Measurements from ENCODE around the gene GLYATL1. TPM values are rescaled to one million over a fixed set of nuclear protein-coding genes. Genes with fewer than 3 reads are reported as not detected.
A peak's percentile ranks its signal among the peaks of the same experiment; 100 is the strongest.

GLYATL1 gene
- polyA plus RNA-seq, 2 of the 4 experiments (the other 2 are of a cell fraction): 0.10 TPM; not detected in 1

GRCh38 chr11:58924230-58924629, 15.1 kb upstream of the GLYATL1 start:
- TF ChIP-seq BCL3 (IDR thresholded peaks at IDR 0.05): no peak
- TF ChIP-seq BHLHE40 (IDR thresholded peaks at IDR 0.05; ENCODE audit: low read depth, low read length): no peak
- TF ChIP-seq TP53 (CRISPR knock-in tag; IDR thresholded peaks at IDR 0.05): no peak
- no peak for TF ChIP-seq MAFK (IDR thresholded peaks at IDR 0.05; ENCODE audit: partially characterized antibody)
- TF ChIP-seq ZSCAN20 (CRISPR knock-in tag; IDR thresholded peaks at IDR 0.05): no peak
- TF ChIP-seq, protein P1, sequence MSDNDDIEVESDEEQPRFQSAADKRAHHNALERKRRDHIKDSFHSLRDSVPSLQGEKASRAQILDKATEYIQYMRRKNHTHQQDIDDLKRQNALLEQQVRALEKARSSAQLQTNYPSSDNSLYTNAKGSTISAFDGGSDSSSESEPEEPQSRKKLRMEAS (IDR thresholded peaks at IDR 0.05): no peak
- no peak for TF ChIP-seq HOXB5 (CRISPR knock-in tag; IDR thresholded peaks at IDR 0.05)
- no peak for TF ChIP-seq EHF (CRISPR knock-in tag; IDR thresholded peaks at IDR 0.05)
- no peak for TF ChIP-seq RCOR1 (IDR thresholded peaks at IDR 0.05; ENCODE audit: low read depth, low read length)
- TF ChIP-seq ESRRA (IDR thresholded peaks at IDR 0.05; ENCODE audit: borderline replicate concordance, low read length): no peak
- TF ChIP-seq NPAS2 (CRISPR knock-in tag; IDR thresholded peaks at IDR 0.05; ENCODE audit: borderline replicate concordance): no peak
- TF ChIP-seq HMGXB4 (CRISPR knock-in tag; IDR thresholded peaks at IDR 0.05; ENCODE audit: borderline replicate concordance): no peak
- no peak for TF ChIP-seq KDM5A (IDR thresholded peaks at IDR 0.05)
- TF ChIP-seq NFE2L2 (conservative IDR thresholded peaks at IDR 0.05; ENCODE audit: low read length): no peak
- H3K4me2 ChIP-seq: no peak overlapping the region
- no peak overlapping the region for H3K27ac ChIP-seq
- FAIRE-seq (no peak), ATAC-seq (no peak), DNase-seq (ENCODE audit: low read depth in 1 of 2, low spot score in 1 of 2) (no peak)
- H3K4me3 ChIP-seq: no peak overlapping the region
- H3K4me1 ChIP-seq: peaks cover 9% of the 10 kb centered on the region; the same call in 1 of the 3 replicates
- ChIA-PET CTCF (no interaction called here), POLR2A (no interaction called here)
- whole genome bisulfite sequencing (ENCODE audit: missing lambda C conversion rate): 43% methylated on average over 4 of the region's 4 CpGs
- no peaks in the 10 kb centered on the region for H3K9me3 ChIP-seq

GRCh38 chr11:58926251-58926650, 13.0 kb upstream of the GLYATL1 start:
- DNase-seq (ENCODE audit: low read depth in 1 of 2, low spot score in 1 of 2) (no peak), ATAC-seq (no peak), FAIRE-seq (no peak)
- POLR2A ChIA-PET: no interaction called here
- Histone ChIP-seq H3K4me3 (no peak overlapping the region), H3K27ac (no peak overlapping the region), H3K4me2 (0 out of 3 replicates have a peak overlapping the region, but pooled peaks have one; percentile 19), H3K4me1 (peaks cover 9% of the 10 kb centered on the region; the same call in 1 of the 3 replicates), H3K9me3 (no peaks in the 10 kb centered on the region)
- CTCF ChIA-PET: interaction anchor here (0.9 to 1.4 kb wide), 2 partner anchors 19 to 737 kb away, joined by 3 read pairs; partner anchors contain the start of gene OR9Q2
- TF ChIP-seq CEBPB (IDR thresholded peaks at IDR 0.05): no peak
- WGBS (ENCODE audit: missing lambda C conversion rate): 22% methylated on average over 5 of the region's 5 CpGs

- no peak overlapping the region for H3K27ac ChIP-seq
- FAIRE-seq: no peak
- peaks cover 9% of the 10 kb centered on the region; the same call in 1 of the 3 replicates for H3K4me1 ChIP-seq
- ChIA-PET CTCF (interaction anchor here (0.9 to 1.4 kb wide), 2 partner anchors 20 to 738 kb away, joined by 3 read pairs; partner anchors contain the start of gene OR9Q2), POLR2A (no interaction called here)
- WGBS (ENCODE audit: missing lambda C conversion rate): 30% methylated on average over 1 of the region's 1 CpG
- no peak overlapping the region for H3K4me3 ChIP-seq
- ATAC-seq: no peak
- H3K9me3 ChIP-seq: no peaks in the 10 kb centered on the region
- DNase-seq (ENCODE audit: low read depth in 1 of 2, low spot score in 1 of 2): peak in 1 of 2 experiments; percentile 5
- TF ChIP-seq PHF8 (IDR thresholded peaks at IDR 0.05; ENCODE audit: borderline replicate concordance, low read depth): no peak
- H3K4me2 ChIP-seq: 0 out of 3 replicates have a peak overlapping the region, but pooled peaks have one; percentile 19
These were observed 12.6 kb upstream of the GLYATL1 start for GRCh38 chr11:58926695-58927094.

Measured in A549 (cell line).